NB4 (cell line): ENCODE data around the gene TPM2.

Experiments used
- POLR2A ChIP-seq: IDR thresholded peaks from 2 replicates; pipeline ENCODE4 v1.6.1; 2011; ENCODE audit warnings: mild to moderate bottlenecking; ENCODE audit not compliant: insufficient read length; ENCODE audit errors: extremely low read depth
- TF ChIP-seq, protein P1 (sequence below): IDR thresholded peaks from one replicate; pipeline ENCODE4 v1.5.1; 2012; ENCODE audit warnings: low read depth, low read length

DNA sequence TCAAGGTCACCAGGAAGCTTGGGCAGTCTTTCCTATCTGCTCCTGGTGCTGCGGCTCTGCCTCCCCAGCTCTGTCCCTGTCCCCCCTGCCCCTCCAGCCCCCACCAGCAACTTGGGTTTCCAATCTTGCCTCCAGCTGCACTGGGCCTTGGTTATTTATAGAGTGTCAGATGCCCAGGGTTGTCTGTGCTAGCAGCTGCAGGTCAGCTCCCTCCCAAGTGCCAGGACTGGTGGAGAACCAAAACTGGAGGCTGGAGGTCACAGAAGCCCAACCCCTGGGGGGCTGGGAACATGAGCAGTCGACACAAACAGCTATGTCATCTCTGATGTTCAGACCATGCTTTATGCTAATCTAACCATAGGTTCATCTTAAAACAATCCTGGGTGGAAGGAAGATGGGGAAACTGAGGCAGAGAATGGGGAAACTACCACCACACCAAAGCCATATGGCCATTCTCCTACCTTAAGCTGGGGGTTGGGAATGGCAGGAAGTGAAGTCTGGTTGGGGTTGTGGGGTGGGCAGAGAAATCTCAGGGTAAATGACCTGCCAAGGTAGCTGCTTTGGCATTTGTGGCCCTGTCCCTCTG lies 1.7 kb downstream of the TPM2 start:
- TF ChIP-seq, protein P1, sequence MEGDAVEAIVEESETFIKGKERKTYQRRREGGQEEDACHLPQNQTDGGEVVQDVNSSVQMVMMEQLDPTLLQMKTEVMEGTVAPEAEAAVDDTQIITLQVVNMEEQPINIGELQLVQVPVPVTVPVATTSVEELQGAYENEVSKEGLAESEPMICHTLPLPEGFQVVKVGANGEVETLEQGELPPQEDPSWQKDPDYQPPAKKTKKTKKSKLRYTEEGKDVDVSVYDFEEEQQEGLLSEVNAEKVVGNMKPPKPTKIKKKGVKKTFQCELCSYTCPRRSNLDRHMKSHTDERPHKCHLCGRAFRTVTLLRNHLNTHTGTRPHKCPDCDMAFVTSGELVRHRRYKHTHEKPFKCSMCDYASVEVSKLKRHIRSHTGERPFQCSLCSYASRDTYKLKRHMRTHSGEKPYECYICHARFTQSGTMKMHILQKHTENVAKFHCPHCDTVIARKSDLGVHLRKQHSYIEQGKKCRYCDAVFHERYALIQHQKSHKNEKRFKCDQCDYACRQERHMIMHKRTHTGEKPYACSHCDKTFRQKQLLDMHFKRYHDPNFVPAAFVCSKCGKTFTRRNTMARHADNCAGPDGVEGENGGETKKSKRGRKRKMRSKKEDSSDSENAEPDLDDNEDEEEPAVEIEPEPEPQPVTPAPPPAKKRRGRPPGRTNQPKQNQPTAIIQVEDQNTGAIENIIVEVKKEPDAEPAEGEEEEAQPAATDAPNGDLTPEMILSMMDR = no peak
- no peak for TF ChIP-seq POLR2A
